Hematopoietic multipotent progenitor cell (in vitro differentiated cells): ENCODE results near the gene SQSTM1. TPM values are rescaled to one million over a fixed set of nuclear protein-coding genes. Genes with fewer than 3 reads are reported as not detected.
"Not testable (repeated sequence)": the region's sequence is repeated elsewhere in the genome, so short reads cannot be mapped to it uniquely, and the experiment has no call there.

Experiments
- DNase-seq, 3 donors: peaks; one replicate each; pipeline ENCODE4 v3.0.0-alpha.2; 2011 to 2015; ENCODE audit warnings: low read depth in 2 of 3, low spot score in 2 of 3
- total RNA-seq: library from RNA; depleted of rRNA; stranded (reverse); fragments of >200 nt; gene quantifications from one replicate; pipeline ENCODE4 v1.2.3, GENCODE V29; 2012

The SQSTM1 gene
- total RNA-seq, 1 donor = 225 TPM

DNA sequence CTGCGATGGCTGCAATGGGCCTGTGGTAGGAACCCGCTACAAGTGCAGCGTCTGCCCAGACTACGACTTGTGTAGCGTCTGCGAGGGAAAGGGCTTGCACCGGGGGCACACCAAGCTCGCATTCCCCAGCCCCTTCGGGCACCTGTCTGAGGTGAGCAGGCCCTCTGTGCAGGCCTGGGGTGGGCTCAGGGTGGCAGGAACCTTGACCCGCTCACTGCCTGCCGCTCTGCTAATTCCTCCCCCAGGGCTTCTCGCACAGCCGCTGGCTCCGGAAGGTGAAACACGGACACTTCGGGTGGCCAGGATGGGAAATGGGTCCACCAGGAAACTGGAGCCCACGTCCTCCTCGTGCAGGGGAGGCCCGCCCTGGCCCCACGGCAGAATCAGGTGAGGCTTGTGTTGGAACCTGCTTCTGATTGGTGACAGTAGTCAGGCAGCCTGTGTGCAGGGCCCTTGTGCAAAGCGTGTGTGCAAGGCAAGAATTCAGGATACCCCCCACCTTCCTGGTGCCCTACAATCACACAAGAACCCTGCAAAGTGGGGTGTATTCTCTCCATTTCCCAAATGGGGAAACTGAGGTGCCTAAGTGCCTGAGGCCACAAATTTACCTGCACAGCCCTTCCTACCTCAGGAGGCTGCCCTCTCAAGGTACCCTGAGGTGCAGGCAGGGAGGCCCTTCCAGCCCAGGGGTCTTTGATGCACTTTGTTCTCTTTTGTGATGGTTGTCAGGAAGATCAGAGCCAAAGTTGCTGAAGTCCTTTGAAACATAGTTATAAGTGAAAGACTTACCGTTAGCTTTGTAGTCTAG lies 3.4 kb downstream of the SQSTM1 start:
- no peak for DNase-seq

GRCh38 chr5:179824745-179825112 lies 4.0 kb downstream of the SQSTM1 start:
- DNase-seq = no peak

DNA sequence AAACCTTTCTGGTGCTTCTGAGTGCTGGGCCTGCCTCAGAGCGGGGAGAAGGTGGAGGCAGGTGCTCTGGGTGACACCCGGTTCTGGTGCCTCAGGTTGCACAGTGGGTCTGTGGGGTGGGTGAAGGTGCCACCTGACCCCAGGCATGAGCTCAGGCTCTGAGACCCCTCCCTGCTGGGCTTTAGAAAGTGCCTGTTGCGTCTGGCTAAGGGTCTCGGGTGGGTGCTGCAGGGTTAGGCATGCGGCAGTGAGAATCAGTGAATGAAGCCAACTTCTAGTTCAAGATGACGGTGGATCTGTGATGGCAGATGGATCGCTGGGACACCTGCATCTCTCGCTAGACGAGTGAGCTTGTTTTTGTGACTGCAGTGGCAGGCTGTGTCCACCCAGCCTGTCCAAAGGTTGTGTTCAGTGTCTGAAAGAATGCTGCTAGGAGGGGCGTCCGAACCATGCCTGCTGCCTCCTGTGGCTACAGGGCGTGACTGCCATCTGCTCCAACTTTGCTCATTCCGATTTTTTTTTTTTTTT lies 5.0 kb downstream of the SQSTM1 start:
- no peak for DNase-seq

DNA sequence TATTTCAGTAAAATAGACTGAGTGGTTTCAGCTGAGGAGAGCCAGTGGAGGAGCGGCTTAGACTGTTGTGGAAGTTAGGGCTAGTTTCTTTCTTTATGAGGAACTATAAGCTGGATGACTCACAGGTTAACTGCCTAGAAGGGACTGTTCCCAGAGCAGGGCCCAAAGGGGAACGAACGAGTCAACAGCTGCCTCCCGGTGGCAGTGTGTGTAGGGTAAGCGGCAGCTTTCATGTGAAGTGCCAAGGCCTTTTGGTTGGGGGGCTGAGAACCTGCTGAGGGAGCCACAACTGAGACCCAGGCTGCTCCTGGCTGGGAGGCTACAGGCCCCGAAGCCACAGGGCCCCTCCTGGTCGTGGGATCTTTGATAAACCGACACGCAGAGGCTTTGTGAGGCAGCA lies 7.0 kb downstream of the SQSTM1 start:
- peak in 2 of 3 donors; percentile 80 to 86 for DNase-seq

GRCh38 chr5:179828756-179829421 lies 8.2 kb downstream of the SQSTM1 start:
- DNase-seq = no peak

- no peak for DNase-seq
Observed at GRCh38 chr5:179829732-179830435, 9.2 kb downstream of the SQSTM1 start.

DNA sequence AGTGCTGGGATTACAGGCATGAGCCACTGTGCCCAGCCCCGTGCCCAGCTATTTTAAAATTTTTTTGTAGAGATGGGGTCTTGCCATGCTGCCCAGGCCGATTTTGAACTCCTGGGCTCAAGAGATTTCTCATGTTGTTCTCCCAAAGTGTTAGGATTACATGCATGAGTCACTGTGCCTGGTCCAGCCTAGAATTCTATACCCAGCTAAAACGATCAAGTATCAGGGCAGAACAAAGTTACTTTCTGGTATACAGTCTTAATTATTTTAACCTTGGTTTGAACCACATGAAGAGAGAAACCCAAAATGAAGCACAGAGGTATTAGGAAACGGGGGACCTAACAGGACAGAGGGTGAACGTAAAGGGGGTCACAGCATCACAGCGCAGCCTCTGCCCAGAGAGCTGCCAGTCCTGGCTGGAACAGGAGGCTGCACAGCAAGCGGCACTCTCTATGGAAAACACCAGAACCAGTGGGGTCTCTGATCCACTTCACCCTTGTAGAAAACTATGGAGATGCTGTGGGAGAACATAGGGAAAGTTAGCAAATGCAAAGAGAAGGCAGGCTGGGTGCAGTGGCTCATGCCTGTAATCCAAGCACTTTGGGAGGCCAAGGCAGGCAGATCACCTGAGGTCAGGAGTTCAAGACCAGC lies 10.2 kb downstream of the SQSTM1 start:
- DNase-seq = no peak

GRCh38 chr5:179832039-179832745 lies 11.5 kb downstream of the SQSTM1 start:
- DNase-seq = no peak

- DNase-seq = no peak
Observed at GRCh38 chr5:179833056-179833708, 12.5 kb downstream of the SQSTM1 start.

GRCh38 chr5:179833709-179834070 lies 13.0 kb downstream of the SQSTM1 start:
- no peak for DNase-seq

DNA sequence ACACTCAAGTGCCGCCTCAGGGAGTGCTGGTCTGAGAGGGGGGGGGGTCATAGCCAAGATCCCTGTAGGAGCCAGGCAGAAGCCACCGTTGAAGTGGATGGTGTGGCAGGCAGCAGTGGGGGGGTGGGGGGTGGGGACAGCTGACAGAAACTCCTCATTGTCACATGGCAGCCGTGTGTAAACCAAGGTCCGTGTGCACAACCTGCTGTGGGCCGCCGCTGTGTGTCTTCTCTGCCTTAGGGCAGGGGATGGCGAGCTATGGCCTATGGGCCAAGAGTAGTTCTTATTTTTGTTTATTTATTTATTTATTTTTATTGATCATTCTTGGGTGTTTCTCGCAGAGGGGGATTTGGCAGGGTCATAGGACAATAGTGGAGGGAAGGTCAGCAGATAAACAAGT lies 13.4 kb downstream of the SQSTM1 start:
- DNase-seq = no peak

DNA sequence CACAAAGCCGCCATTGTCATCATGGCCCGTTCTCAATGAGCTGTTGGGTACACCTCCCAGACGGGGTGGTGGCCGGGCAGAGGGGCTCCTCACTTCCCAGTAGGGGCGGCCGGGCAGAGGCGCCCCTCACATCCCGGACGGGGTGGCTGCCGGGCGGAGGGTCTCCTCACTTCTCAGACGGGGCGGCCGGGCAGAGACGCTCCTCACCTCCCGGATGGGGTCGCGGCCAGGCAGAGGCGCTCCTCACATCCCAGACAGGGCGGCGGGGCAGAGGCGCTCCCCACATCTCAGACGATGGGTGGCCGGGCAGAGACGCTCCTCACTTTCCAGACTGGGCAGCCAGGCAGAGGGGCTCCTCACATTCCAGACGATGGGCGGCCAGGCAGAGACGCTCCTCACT lies 14.2 kb downstream of the SQSTM1 start:
- DNase-seq = not testable (repeated sequence)

GRCh38 chr5:179836225-179837019 lies 15.7 kb downstream of the SQSTM1 start:
- peak in 2 of 3 donors; percentile 59 to 60 for DNase-seq

DNA sequence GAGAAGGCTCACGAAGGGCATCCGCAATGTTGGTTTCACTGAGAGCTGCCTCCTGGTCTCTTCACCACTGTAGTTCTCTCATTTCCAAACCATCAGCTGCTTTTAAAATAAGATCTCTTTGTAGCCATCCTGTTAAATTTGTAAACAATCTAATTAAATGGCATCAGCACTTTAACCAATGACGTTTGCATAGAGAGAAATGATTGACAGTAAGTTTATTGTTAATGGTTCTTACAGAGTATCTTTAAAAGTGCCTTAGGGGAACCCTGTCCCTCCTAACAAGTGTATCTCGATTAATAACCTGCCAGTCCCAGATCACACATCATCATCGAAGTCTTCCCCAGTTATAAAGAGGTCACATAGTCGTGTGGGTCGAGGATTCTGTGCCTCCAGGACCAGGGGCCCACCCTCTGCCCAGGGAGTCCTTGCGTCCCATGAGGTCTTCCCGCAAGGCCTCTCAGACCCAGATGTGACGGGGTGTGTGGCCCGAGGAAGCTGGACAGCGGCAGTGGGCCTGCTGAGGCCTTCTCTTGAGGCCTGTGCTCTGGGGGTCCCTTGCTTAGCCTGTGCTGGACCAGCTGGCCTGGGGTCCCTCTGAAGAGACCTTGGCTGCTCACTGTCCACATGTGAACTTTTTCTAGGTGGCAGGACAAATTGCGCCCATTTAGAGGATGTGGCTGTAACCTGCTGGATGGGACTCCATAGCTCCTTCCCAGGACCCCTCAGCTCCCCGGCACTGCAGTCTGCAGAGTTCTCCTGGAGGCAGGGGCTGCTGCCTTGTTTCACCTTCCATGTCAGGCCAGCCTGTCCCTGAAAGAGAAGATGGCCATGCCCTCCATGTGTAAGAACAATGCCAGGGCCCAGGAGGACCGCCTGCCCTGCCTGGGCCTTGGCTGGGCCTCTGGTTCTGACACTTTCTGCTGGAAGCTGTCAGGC lies 16.6 kb downstream of the SQSTM1 start:
- no peak for DNase-seq

GRCh38 chr5:179839328-179840256 lies 18.9 kb downstream of the SQSTM1 start:
- no peak for DNase-seq

DNA sequence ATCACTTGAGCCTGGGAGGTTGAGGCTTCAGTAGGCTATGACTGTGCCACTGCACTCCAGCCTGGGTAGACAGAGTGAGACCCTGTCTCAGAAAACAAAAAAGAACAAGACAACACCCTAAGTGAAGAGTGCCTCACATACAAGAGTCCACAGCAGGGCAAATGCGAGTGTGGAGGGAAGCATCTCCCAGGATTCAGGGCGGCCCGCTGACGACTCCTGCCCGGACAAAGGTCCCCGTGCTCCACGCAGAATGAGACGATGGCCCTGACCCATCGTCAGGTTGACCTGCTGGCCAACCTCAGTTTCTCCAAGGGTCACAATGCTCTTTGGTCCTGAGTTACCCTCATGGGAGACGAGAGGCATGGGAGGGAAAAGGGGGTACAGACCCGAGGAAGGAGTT lies 19.6 kb downstream of the SQSTM1 start:
- no peak for DNase-seq

DNA sequence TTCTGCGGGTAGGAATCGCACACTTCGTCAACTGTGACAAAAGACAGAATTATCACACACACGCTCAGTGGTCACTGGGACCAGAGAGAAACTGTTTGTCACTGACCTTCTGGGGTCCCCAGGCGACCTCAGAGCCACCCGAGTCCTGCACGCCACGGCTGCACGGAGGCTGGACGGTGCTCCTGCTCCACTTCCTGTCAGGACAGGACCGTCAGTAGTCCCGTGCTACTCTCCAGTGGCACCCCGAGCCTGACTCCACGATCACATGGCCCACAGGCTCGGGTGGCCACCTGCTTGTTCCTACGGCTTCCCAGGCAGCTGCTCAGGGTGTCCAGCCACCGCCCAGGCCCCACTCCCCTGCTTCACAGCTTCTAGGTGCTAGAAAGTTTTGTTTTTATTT lies 20.1 kb downstream of the SQSTM1 start:
- no peak for DNase-seq
